GM12892 (cell line): ENCODE data around the gene ULK4.
"Not testable (repeated sequence)": the region's sequence is repeated elsewhere in the genome, so short reads cannot be mapped to it uniquely, and the experiment has no call there.

Experiments used
- POLR2A ChIP-seq: IDR thresholded peaks from 2 replicates; pipeline ENCODE4 v1.6.1; 2011; ENCODE audit warnings: low read depth, low read length, control low read depth
- POLR2AphosphoS5 ChIP-seq: IDR thresholded peaks from 2 replicates; pipeline ENCODE4 v1.6.1; 2011; ENCODE audit warnings: low read depth, low read length, control low read depth
- TAF1 ChIP-seq: IDR thresholded peaks from 2 replicates; pipeline ENCODE4 v1.6.1; 2011; ENCODE audit warnings: low read depth, mild to moderate bottlenecking, control low read depth, low read length, borderline replicate concordance

DNA sequence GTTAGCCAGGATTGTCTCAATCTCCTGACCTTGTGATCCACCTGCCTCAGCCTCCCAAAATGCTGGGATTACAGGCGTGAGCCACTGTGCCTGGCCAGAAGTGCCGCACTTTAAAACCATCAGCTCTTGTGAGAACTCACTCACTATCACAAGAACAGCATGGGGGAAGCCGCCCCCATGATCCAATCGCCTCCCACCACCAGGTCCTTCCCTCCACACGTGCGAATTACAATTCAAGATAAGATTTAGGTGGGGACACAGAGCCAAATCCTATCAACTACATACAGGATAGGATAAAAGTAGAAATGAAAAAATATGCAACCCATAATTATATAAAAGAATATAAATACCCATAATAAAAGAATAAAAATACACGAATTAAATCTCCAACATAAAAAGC is 199.0 kb downstream of the ULK4 start:
- not testable (repeated sequence) for TF ChIP-seq POLR2A, POLR2AphosphoS5, TAF1
